Stimulated activated CD4-positive, alpha-beta T cell treated with anti-CD3 and anti-CD28 coated beads, Interleukin-4, amount 100 ng/mL, for 24 hours (primary cell): ENCODE results near the gene STIM2.

Source experiments
- DNase-seq: peaks from one replicate; pipeline ENCODE4 v3.0.0-alpha.2; 2020

STIM2 gene

GRCh38 chr4:27048429-27049238 lies 188.0 kb downstream of the STIM2 start:
- no peak for DNase-seq

DNA sequence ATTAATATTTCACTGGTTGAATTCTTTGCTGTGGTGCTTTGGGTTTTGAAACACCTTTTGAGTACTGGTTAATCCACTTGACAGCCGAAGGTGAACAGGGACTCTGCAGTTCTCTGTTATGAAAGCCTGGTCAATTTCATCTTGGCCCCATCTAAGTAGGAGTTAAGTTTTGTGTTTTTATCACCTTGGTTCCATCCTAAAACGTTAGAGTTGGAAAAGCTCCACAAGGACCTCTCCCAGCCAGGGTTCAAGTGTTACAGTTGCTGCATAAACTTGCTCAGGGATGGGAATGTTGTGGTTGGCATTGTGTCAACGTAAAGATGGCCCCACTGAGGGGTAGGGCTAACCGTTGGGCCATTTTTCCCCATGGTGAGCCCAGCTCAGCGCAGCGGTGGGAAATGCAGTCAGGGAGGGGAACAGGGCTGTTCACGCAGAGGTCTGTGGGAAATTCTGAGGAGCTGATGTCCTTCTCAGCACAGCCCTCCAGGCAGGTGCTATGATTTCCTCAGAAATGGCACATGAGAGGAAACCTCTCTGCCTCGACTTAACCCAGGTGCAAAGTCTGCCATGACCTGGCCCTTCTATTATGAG lies 188.7 kb downstream of the STIM2 start:
- no peak for DNase-seq

DNA sequence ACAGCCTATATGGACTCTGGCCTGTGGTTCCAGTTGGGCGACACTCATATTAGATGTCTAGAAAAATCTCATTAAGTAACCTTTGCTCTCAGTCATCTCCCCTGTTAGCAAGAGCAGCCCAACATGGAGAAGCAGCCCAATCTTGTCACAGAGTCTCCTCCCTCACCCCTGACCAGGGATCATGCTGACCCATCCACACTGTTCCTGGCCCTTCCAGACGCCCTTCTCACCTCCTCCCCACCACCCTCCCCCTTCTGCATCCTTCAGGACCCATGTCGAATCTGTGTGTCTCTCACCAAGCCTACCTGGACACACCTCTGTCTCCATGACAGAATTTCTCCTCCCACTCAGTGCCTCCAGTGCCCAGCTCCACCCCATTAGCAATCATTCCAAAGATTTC lies 190.1 kb downstream of the STIM2 start:
- no peak for DNase-seq

GRCh38 chr4:27055221-27055760 lies 194.7 kb downstream of the STIM2 start:
- no peak for DNase-seq

GRCh38 chr4:27056281-27056680 lies 195.6 kb downstream of the STIM2 start:
- no peak for DNase-seq

- no peak for DNase-seq
These were observed 196.4 kb downstream of the STIM2 start for GRCh38 chr4:27057053-27057452.

DNA sequence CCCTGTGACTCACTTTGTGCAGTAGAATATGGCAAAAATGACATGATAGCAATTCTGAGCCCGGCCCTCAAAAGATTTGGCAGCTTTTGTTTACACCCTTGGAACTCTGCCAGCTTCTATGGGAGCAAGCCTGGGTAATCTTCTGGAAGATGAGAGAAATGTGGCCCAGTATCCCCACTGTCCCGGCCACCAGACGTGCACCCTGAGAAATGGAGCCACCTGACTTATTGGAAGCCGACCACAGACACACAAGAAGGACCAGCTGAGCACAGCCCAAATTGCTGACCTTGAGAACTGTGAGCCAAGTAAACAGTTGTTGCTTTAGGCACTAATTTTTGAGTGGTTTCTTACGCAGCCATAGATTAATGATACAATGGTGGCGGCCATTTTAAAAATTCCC lies 197.0 kb downstream of the STIM2 start:
- no peak for DNase-seq

DNA sequence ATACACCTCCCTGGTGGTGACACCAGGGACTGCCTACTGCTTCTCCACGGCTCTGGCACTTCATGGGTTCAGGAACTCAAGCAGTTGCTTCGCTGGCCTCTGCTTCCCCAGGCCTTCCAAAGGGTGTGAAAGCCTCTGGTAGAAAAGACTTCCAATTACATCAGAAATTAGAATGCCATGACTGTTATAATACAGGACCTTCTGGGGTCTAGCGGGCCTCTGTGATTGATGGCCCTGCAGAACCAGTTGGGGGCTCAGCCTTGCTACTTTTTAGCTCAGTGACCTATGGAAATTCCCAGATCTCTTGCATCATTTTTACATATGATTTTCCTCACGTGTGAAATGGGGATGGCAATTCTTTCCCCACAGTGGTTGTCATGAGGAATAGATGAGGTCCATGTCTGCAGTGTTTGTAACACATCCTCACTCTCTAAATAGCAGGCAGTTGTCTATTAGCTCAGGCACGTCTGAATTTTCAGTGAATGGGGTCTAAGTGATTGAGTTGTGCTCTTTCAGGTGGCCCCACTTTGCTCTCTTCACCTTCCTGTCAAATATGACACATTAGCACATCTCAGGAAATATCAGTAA lies 198.3 kb downstream of the STIM2 start:
- no peak for DNase-seq

DNA sequence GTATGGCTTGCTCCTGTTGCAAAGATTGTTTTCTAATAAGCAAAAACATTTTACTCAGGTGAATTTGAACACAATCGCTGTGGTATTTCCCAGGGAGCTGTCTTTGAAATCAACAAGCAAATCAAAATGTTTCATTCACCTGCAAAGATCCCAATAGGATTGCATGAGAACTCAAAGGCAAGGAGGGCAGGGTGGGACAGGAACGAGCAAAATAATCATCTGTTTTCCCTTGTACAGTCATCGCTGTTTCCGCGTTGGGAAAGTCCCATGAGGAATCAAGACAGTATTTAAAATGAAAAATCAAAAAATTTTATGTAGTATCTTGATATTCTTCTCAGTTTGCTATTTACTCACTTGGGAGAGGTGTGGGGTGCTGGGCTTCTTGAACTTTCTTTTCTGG lies 198.8 kb downstream of the STIM2 start:
- DNase-seq, result no peak

DNA sequence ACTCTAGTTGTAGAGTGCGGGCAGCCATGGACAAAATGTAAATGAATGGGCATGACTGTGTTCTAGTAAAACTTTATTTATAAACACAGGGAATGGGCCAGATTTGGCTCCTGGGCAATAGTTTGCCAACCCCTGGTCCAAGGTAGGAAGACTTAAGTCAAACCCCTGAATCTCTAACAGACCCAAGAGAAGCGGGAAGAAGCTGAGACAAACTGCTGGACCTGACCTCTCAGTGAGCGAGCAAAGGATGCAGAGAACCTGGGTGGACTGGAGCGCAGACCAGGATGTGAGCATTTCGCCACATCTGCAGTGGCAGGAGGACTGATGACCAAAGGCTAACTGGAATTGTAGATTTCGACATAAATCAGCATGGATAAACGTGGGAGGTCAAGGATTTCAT lies 201.6 kb downstream of the STIM2 start:
- DNase-seq, result no peak

DNA sequence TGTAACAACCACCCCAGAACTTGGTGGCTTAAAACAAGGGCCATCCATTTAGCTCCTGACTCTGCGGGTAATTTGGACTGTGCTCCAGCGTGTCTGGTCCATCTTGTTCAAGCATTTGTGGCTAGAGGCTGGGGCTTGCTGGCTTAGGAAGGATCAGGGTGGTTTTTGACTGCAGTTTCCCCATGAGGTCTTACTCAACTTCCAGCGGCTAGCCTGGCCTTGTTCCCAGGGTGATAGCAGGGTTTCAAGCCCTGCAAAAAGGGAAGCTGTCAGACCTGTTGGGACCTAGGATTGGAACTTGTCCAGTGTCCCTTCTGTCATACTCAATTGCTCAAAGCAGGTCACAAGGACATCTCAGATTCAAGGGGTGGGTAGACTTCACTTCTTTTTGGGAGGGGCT lies 205.9 kb downstream of the STIM2 start:
- no peak for DNase-seq

- DNase-seq, result no peak
These were observed 207.7 kb downstream of the STIM2 start for GRCh38 chr4:27068151-27068867.
